ENCODE data around the gene TRABD2B. TPM values are rescaled to one million over a fixed set of nuclear protein-coding genes. Genes with fewer than 3 reads are reported as not detected.

TRABD2B gene
- total and polyA plus RNA-seq, 2 of the 13 experiments (the other 11 are each of a cell fraction or from before 2014, with no cell fraction given): 0.04 TPM; not detected in 1

GRCh38 chr1:47818682-47819573 is 178.3 kb downstream of the TRABD2B start (continued):
- TF ChIP-seq ZNF598 (CRISPR knock-in tag; IDR thresholded peaks at IDR 0.05; ENCODE audit: borderline replicate concordance): peak; percentile 80; the same call in 1 of the 2 replicates
- 0 out of 2 replicates have a peak, but pooled peaks have one; percentile 13 for TF ChIP-seq MYPOP (CRISPR knock-in tag; IDR thresholded peaks at IDR 0.05)
- TF ChIP-seq GATA4 (IDR thresholded peaks at IDR 0.05; ENCODE audit: borderline replicate concordance, low read depth): no peak
- TF ChIP-seq TARDBP (CRISPR knock-in tag; IDR thresholded peaks at IDR 0.05): no peak
- TF ChIP-seq ZNF430 (CRISPR knock-in tag; IDR thresholded peaks at IDR 0.05): peak; percentile 17; the same call in 1 of the 2 replicates
- peak; percentile 73; the same call in 1 of the 2 replicates for TF ChIP-seq ZBTB38 (CRISPR knock-in tag; IDR thresholded peaks at IDR 0.05)
- TF ChIP-seq TMF1 (CRISPR knock-in tag; IDR thresholded peaks at IDR 0.05; ENCODE audit: low read depth): peak; percentile 10; the same call in 1 of the 2 replicates
- TF ChIP-seq FOXK1 (CRISPR knock-in tag; IDR thresholded peaks at IDR 0.05; ENCODE audit: borderline replicate concordance, low read depth): no peak

- Histone ChIP-seq H3K27me3 (ENCODE audit: control insufficient read depth in 1 of 2, insufficient read depth in 2 of 2, low read length in 2 of 2) (no peaks in the 10 kb centered on the region; a peak in 1 of 5 replicates), H2AFZ (ENCODE audit: low read length) (no peak overlapping the region), H3K4me1 (ENCODE audit: insufficient read depth, low read length) (peaks cover 98% of the 10 kb centered on the region), H3K36me3 (replicated peaks in 1 of 2; ENCODE audit: control insufficient read depth in 1 of 2, insufficient read depth in 2 of 2, low read length in 2 of 2) (no peaks in the 10 kb centered on the region), H3K9ac (ENCODE audit: insufficient read depth, low read depth, low read length) (no peak overlapping the region), H3K4me2 (ENCODE audit: low read depth, low read length) (no peak overlapping the region), H3K4me3 (replicated peaks in 1 of 3; ENCODE audit: insufficient read depth in 1 of 3, low read depth in 2 of 3, low read length in 3 of 3) (no peak overlapping the region), H3K79me2 (ENCODE audit: insufficient read depth, low read length) (no peaks in the 10 kb centered on the region), H3K9me3 (ENCODE audit: low read length) (no peaks in the 10 kb centered on the region), H3K27ac (ENCODE audit: extremely low read length, insufficient read depth, low read length) (no peak overlapping the region), H4K20me1 (ENCODE audit: insufficient read depth, low read length) (no peaks in the 10 kb centered on the region)
- ATAC-seq (no peak), DNase-seq (ENCODE audit: low spot score) (no peak), FAIRE-seq (no peak)
- BruUV-seq (replicated peaks): no TSS peak
- TF ChIP-seq FUBP1 (CRISPR knock-in tag; IDR thresholded peaks at IDR 0.05; ENCODE audit: borderline replicate concordance) (no peak), ZNF687 (CRISPR knock-in tag; IDR thresholded peaks at IDR 0.05) (peak; percentile 34; the same call in 1 of the 2 replicates), THAP9 (CRISPR knock-in tag; IDR thresholded peaks at IDR 0.05; ENCODE audit: borderline replicate concordance) (no peak)
- in situ Hi-C loops (cut with HindIII; ENCODE audit: extremely low pct_ligation_motif_present, low pct_unique_long_range_greater_than_20kb) (no loop called here), intact Hi-C loops (cut with micrococcal nuclease; ENCODE audit: unreplicated experiment) (no loop called here)
- ChIA-PET POLR2A (no interaction called here), CTCF (ENCODE audit: low intra/inter-chr PET ratio, low total read pairs) (no interaction called here)
- 94% methylated on average over 14 of the region's 15 CpGs for WGBS (ENCODE audit: low lambda C conversion rate)
Observed at GRCh38 chr1:47817861-47818260, 179.3 kb downstream of the TRABD2B start.
